ENCODE measurements around the gene GPR107.

- no peak for TF ChIP-seq CTCF (IDR thresholded peaks at IDR 0.05; ENCODE audit: poor library complexity)
- no peak for TF ChIP-seq EZH2 (IDR thresholded peaks at IDR 0.05; ENCODE audit: borderline replicate concordance)
- TF ChIP-seq EZH2phosphoT487 (IDR thresholded peaks at IDR 0.05; ENCODE audit: low read depth, severe bottlenecking, unreplicated experiment), result no peak
Observed at GRCh38 chr9:130118841-130119518, 65.3 kb downstream of the GPR107 start.

Data from hepatocyte (in vitro differentiated cells).